Ramos (cell line): ENCODE measurements around the gene IFT20.
"Not testable (repeated sequence)": the region's sequence is repeated elsewhere in the genome, so short reads cannot be mapped to it uniquely, and the experiment has no call there.

ENCODE experiments used
- in situ Hi-C: fragments of 300-500 bp; cut with MboI; formaldehyde crosslinking; loops from one replicate; pipeline ENCODE4 v1.14.3; 2022; ENCODE audit warnings: low sequenced_read_pairs; ENCODE audit not compliant: unreplicated experiment

The IFT20 gene

DNA sequence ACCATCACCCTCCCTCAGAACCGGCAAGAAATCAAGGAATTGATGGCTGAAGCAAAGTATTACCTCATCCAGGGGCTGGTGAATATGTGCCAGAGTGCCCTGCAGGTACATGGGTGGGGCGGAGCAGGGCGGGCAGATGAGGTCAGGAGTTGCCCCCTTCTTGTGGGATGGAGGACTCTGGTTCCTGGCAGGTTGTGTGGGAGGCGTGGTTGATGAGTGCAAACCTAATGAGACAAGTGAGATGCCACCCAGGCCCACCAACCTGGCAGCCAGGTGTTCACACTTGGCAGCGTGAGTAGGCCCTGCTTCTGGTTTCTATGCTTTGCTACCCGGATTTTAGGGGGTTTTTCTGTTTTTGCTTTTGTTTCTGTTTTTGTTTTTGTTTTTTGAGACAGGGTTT is 5.1 kb upstream of the IFT20 start:
- in situ Hi-C loops, result no loop called here

DNA sequence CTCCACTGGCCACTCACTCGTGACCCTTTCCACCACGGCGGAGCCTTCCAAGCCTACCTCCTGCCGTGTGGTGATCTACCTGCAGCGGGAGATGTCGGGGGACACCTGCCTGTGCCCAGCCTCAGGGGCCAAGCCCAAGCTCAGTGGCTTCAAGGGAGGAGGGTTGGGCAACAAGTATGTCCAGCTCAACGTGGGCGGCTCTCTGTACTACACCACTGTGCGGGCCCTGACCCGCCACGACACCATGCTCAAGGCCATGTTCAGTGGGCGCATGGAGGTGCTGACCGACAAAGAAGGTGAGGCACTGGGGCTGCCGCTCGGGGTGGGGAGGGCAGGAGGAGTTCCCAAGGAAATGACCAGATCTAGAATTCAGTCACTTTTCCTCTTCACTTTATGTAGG is 4.2 kb upstream of the IFT20 start:
- in situ Hi-C loops, result no loop called here

DNA sequence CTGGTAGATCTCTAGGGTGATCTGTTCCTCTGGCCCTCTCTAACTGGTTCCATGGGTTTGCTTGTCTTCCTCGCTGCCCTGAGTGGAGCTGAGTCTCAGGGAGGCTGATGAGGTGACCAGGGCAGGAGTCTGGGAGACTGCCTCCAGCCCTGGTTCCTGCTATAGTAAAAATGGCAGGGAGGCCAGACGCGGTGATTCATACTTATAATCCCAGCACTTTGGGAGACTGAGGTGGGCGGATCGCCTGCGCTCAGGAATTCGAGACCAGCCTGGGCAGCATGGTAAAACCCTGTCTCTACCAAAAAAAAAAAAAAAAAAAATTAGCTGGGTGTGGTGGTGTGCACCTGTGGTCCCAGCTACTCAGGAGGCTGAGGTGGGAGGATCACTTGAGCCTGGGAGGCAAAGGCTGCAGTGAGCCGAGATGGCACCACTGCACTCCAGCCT is 3.5 kb upstream of the IFT20 start:
- in situ Hi-C loops, result not testable (repeated sequence)

DNA sequence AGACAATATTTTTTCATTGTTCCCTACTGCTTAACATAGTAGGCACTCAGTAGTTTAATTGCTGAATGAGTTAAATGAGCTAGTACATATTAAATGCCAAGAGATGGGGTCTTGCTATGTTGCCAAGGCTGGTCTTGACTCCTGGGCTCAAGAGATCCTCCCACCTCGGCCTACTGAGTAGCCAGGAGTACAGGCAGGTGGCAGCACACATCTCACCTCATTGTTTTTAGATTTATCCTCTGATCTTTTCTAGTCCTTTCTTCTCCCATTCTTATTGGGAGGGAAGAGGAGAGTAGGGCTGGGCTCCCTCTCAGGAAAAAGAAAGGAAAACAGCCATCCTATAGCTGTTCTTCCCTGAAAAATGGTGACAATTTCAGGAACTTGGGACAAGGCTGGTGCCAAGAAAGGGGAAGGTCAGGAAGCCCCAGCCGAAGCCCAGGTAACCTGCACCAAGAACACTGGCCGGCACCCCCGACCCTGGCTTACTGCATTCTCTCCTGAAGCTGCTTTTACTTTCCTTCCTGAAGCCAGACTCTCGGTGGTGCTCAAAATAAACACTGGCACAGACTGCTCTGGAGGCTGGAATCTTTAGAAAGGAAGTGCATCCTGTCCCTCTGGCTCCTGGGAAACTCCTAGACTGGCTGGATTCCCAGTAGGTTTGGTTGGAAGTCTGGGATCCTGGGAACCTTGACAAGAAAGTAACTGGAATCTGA is 2.9 kb upstream of the IFT20 start:
- in situ Hi-C loops, result no loop called here

DNA sequence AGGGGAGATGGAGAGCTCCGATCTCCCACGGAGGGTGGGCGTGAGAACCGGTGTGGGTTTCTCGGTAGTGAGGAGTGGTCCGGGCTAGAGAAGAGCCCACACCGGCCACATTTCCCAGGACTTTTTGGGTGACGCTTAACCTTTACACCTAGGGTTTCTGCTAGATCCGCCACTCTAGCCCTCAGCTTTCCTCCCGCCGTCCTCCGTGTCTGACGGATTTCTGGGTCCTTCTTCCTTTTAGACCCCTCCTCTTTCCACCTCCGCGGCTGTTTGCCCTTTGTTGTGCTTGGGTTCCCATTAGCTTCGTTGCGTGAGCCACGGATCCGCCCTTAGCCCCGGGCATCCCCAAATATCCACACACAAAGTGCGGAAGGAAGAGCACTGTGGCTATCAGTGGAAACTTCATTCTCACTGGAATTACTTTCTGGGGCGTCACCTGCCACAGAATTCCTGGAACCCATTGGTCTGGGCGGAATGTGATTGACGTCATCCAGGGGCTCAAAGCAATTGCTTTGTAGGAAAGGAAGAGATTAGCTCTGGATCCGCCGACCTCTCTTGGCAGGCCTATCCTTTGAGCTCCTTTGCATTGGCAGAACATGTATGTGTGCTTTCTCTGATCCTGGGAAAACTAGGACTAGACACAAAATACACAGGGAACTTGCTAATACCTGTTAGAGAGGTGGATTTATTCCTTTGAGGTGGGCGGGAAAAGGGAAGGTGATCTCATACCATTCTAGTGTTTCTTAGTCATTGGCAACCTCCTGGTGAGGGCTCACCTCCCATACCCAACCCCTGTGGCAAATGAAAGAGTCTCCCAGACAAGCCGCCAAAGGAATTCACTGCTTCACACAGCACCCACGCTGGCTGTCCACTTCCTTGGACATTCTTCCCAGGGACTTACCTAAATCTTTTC is 943 bp upstream of the IFT20 start:
- in situ Hi-C loops, result no loop called here

DNA sequence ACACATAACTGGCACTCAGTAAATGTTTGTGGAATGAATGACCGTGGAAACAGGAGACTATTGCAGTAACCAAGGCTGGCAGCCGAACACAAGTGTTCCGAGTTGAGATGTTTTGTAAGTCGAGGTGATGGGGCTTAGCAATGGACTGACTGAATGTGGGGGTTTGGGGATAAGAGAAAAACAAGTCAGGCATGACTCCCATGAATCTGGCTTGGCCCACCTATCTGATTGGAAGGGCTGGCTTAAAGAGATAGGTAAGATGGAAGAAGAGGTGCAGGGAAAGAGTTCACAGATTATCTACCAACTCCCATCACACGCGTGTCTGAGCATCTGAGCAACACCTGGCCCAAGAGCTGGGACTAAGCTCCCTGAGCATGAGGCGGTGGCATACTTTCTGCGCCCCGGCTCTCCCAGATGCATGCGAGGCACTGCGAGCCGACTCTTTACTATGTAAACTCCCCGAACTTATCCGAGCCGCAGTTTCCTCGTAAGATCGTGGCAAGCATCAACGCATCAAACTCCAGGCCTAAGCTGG is 539 bp downstream of the IFT20 start:
- in situ Hi-C loops, result no loop called here

DNA sequence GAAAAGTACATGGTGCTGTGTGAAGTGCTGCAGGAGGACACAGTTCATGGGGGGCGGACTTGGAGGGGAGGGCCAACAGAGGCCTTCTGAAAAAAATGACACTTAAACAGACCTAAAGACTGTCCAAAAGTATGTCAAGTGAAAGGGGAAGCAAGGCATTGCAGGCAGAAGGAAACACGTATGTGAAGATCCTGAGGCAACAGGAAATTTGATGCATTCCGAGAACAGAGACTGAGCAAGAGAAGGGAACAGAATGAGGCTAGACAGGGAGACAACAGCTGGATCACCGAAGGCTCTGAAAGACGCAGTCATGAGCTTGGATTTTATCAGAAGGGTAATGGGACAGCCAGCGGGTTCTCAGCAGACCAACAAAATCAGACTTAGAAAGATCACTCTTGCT is 1.1 kb downstream of the IFT20 start:
- in situ Hi-C loops, result no loop called here

DNA sequence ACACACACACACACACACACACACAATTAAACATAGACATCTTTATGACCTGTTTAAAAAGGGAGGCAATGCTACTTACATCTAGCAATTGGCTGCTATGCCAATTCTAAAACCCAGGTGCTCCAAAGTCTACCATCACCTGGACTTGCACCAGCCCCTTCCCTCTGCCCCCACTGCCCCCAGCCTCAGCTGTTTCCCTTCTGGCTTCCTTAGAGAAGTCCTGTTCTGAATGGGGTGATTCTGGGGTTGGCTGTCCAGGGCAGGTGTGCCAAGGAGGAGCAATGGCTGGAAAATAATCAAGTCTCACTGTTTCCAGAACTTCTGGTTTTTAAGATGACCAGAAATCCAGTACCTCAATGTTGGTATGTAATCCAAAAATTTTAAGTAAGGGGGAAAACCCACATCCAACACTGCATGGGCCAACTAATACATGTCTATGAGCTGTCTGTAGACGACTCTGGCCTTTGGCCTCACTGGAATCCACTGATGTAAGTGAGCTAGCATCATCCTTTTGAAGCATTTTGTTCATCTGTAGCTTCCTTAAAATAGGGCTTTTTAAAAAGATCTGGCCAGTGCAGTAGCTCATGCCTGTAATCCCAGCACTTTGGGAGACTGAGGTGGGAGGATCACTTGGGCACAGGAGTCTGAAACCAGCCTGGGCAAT is 2.1 kb downstream of the IFT20 start:
- in situ Hi-C loops, result no loop called here

DNA sequence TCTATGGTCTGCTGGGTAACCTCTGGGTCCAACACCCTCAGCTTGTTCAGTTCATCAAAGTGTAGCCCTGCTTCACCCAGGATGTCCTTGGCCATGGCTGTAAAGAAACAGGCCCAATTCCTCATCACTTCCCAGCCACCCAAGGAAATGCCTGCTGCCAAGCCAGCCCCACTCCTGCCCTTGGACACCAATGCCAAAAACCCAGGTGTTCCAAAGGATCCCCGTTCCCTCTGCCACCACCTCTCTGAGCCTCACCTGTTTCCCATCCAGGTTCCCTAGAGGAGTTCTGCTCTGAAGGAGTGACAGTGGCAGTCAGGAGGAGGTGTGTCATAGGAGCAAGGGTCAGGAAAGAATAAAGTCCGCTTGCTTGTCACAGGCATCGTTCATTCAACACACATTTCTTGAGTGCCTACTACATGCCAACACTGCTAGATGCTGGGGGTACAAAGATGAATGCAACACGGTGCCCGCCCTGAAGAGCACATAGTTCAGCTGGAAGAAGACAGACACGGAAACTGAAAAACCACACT is 3.3 kb downstream of the IFT20 start:
- in situ Hi-C loops, result no loop called here

DNA sequence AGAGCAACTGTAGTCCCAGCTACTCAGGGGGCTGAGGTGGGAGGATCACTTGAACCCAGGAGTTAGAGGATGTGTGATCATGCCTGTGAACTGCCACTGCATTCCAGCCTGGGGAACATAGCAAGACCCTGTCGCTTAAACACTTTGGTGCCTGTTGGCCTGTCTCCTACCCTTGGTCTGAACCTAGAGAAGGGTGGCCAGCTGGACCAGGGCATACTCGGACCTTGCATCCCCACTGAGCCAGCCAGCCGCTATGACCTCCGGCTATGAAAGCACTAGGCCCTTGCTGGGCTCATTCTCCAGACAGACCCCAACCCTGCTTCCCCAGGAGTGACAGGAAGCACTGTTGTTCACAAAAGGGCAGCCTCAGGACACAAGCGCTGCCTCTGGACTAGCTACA is 4.6 kb downstream of the IFT20 start:
- in situ Hi-C loops, result no loop called here

DNA sequence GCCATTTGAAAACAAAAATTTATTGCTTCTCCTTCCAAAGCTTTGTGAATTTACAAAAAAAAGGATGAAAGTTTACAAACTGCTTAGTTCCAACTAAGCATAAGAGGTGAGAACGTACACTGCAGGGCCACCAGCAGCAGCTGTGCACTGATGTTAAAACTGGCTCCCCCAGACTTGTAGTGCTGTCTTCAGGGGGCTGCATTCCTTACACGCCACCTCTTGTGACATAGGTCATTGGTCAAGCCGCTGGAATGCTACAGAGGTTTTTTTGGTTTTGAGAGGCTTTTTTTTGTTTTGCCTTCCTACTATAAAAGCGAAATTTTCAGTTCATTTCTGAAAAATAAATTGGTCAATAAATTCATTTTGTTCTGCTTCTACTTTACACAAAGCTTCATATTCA is 6.9 kb downstream of the IFT20 start:
- in situ Hi-C loops, result no loop called here

DNA sequence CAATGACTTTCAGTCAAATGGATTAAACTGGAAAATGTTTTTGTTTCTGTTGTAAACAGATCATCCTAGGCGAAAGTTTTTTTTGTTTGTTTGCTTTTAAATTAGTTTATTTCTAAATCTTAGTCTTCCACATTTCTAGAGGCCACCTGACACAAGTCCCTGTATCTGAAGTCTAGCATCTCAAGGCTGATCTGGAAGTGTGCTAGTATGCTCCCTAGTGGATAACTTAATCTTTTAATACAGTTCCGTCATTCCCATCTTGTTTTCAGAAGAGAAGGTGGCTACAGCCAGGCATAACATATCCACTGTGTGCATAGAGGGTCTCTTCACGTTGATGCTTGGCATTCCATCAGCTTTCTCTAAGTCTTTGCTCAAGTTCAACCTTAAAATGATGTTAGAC is 7.6 kb downstream of the IFT20 start:
- in situ Hi-C loops, result no loop called here

DNA sequence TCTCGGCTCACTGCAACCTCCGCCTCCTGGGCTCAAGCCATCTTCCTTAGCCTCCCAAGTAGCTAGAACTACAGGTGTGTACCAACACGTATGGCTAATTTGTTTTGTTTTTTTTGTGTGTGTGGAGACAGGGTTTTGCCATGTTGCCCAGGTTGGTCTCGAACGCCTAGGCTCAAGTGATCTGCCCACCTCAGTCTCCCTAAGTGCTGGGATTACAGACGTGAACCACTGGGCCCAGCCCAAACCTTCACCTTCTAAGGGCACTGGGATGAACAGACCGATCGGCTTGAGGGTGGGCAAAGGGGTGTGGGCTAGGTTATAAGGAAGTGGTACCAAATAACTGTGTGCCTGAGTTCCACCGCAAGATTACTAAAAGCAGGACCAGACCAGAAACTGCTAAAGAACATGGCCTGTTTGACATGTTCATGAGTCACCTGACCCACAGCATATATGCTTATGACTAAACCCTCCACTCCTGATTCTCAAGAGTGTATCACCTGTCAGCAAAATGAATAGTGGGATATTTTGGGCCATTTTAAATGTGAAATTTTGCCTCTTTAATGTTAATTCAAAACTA is 8.2 kb downstream of the IFT20 start:
- in situ Hi-C loops, result no loop called here

DNA sequence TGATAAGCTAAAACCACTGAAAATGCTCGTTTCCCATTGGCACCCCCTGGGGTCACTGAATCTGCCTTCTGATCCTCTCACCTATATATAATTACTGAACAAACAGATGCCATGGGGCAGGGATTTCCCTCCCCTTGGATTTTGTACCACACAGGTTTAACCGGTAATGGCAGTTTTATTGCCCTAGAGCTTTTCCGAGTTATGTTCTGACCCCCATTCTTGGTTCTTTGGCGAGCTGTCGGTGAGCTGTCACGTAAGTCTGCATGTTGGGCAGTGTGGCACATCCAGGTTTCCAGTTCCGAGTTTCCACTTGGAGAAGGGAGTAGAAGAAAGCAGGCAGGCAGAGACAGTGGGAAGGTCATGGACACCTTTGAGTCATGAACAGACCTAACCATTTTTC is 9.2 kb downstream of the IFT20 start:
- in situ Hi-C loops, result no loop called here

DNA sequence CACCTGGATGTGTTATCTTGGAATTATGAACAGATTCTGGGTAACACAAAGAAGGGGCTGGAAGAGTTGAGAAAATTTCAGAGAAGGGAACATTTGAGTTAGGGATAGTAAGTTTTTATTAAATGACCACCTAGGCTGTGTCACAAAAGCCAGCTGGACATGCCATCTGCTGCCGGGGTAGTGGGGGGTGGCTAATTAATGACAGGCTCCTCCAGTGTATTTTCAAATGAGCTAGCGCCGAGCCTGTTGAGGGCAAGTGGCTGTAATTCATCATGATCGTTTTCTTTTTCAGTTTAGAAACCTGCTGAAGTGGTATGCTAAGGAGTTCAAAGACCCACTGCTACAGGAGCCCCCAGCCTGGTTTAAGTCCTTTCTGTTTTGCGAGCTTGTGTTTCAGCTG is 10.1 kb downstream of the IFT20 start:
- in situ Hi-C loops, result no loop called here

DNA sequence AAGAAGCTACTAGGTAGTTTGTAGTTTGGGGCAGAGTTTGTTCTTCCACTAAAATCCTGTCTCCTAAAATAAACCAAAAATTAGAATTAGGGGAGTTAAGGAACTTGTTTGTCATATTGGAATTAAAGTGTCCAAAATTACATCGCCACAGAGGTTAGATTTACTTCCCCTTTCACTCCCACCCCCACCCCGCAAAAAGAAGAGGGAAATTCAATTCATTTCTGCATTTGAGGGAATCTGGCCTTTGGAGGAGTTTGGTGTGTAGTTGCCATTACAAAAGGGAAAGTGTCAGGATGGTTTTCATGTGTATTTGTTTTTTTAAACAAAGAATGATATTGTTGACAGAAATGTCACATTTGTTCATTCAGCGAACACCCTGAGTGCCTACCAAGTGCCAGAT is 10.5 kb downstream of the IFT20 start:
- in situ Hi-C loops, result no loop called here

DNA sequence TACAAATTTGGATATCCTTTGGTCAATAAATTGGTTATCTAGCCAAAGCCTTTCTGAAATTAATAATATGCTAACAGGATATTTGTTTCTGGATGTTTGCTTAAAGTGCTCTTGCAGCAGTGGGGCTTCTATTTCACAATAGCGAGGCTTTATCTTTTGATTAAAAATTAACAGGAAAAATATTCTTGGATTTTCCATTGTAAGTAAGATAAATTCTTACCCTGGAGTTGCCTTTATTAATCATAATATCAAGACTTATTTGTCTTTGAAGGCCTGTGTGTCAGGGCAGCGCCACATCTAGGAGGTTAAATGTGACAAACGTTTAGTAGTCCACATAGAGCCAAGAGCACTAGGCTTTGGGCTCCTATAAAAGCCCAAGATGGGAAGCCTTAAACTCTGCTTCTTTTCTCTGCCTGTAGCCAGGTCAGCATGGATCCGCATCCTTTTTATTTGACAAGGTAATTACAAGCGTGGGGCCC is 11.0 kb downstream of the IFT20 start:
- in situ Hi-C loops, result no loop called here

DNA sequence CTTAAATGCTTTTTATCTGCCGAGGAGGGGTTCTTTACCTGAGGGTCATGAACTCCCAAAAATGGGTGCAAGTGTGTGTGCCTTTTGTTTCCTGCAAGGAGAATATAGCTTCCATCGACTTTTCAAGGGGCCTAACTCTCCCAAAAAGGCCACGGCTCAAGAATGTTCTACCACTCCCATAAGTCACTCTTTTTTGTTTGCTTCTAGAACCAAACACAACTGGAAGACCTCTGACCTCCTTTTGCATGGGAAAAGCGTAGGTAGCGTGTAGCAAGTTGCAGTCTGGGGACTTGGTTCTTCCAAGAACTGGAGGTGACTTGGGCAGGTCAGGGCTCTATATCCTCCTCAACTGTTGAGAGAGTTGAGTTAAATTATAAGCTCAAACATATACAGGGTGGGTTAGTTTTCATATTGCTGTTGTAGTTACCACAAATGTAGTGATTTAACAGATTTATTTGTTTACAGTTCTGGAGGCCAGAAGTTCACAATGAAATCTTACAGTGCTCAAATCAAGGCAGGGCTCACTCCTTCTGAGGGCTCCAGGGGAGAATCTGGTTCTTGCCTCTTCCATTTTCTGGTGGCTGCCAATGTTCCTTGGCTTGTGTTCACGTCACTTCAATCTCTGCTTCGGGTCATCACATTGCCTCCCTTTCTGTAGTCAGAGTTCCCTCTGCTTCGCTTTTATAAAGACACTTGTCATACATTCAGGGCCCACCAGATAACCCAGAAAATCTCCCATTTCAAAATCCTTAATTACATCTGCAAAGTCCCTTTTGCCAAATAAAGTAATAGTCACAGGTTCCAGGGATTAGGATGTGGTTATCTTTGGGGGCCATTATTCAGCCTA is 14.8 kb downstream of the IFT20 start:
- in situ Hi-C loops, result no loop called here

DNA sequence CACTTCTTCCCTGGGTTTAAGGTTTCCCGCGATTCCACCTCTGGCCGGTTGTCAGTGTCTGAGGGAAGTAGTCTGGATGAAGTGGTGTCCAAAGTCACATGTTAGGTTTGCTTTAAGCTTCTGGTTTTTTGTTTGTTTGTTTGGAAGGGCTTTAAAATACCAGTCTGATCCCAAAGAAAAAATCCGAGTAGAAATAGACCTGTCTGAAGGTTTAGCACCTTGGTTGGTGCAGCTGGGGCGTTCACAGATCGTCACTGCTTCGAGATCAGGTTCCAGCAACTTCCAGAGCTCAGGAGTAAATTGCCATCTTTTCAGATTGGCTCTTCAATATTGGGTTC is 15.7 kb downstream of the IFT20 start:
- in situ Hi-C loops, result no loop called here
